Transverse colon (tissue), 4 donors: ENCODE results near the gene MTPN. TPM values are rescaled to one million over a fixed set of nuclear protein-coding genes. Genes with fewer than 3 reads are reported as not detected.

Experiments
- DNase-seq: peaks from one replicate; pipeline ENCODE4 v3.0.0-alpha.2; 2019
- H3K27ac ChIP-seq, 4 donors: fragments of 200-600 bp; sonication (generic); 2 replicates each; pipeline ENCODE4 v1.5.1; 2016 to 2018; ENCODE audit warnings: inconsistent platforms in 4 of 4
- H3K27me3 ChIP-seq: fragments of 200-600 bp; sonication (generic); 2 replicates; pipeline ENCODE4 v1.5.1; 2017; ENCODE audit warnings: inconsistent platforms
- H3K36me3 ChIP-seq, 4 donors: fragments of 200-600 bp; sonication (generic); 2 replicates each; pipeline ENCODE4 v1.5.1; 2017 to 2019; ENCODE audit warnings: inconsistent platforms in 4 of 4
- H3K4me1 ChIP-seq, 4 donors: fragments of 200-600 bp; sonication (generic); 2 replicates each; pipeline ENCODE4 v1.5.1; 2017 to 2020; ENCODE audit warnings: inconsistent platforms in 4 of 4
- H3K4me3 ChIP-seq, 4 donors: fragments of 200-600 bp; sonication (generic); 1 replicate in 1 of 4; 2 replicates in 3 of 4; pipeline versions ENCODE4 v1.5.1 to v1.6.1; 2017 to 2019; ENCODE audit warnings: inconsistent platforms in 4 of 4
- H3K9me3 ChIP-seq, 2 donors: fragments of 200-600 bp; sonication (generic); 2 replicates each; pipeline ENCODE4 v1.5.1; 2017 to 2019; ENCODE audit warnings: inconsistent platforms in 2 of 2
- CTCF ChIP-seq, 5 experiments: fragments of 200-600 bp in 3 of 5; fragments of 450-650 bp in 2 of 5; sonication (generic) in 3 of 5; IDR thresholded peaks; 1 replicate in 2 of 5; 2 replicates in 3 of 5; pipeline ENCODE4 v1.5.1; 2016 to 2017; ENCODE audit warnings: antibody characterized with exemption in 5 of 5, inconsistent platforms in 3 of 5, mild to moderate bottlenecking in 2 of 5, moderate library complexity in 1 of 5
- EP300 ChIP-seq: sonication (generic); formaldehyde crosslinking; IDR thresholded peaks from one replicate; pipeline ENCODE4 v1.6.1; 2017; ENCODE audit warnings: antibody characterized with exemption, low read depth
- POLR2A ChIP-seq: fragments of 450-650 bp; IDR thresholded peaks from one replicate; pipeline ENCODE4 v1.6.1; 2016; ENCODE audit warnings: antibody characterized with exemption, mild to moderate bottlenecking, moderate library complexity
- POLR2AphosphoS5 ChIP-seq, 3 donors: sonication (generic); formaldehyde crosslinking; IDR thresholded peaks; one replicate each; pipeline ENCODE4 v1.6.1; 2016; ENCODE audit warnings: antibody characterized with exemption in 3 of 3
- WGBS, 2 donors: methylation state at CpG; one replicate each; pipeline ENCODE4 v1.1.5; 2018; ENCODE audit warnings: low coverage in 1 of 2; 5-methylcytosine and 5-hydroxymethylcytosine counted together
- in situ Hi-C, 4 donors: fragments of 200-750 bp; cut with MboI; loops; one replicate each; pipeline versions ENCODE4 v1.15.0 to v1.15.1; 2017; ENCODE audit warnings: low sequenced_read_pairs in 3 of 4, low pct_ligation_motif_present in 1 of 4, low pct_unique_long_range_greater_than_20kb in 1 of 4
- intact Hi-C: fragments of 100-400 bp; cut with DNase I; formaldehyde crosslinking; loops from one replicate; pipeline ENCODE4 v1.15.1; 2023; ENCODE audit warnings: low total_unique reads
- total RNA-seq, 4 donors: library from RNA; depleted of rRNA; stranded (reverse); fragments of >200 nt; gene quantifications; one replicate each; pipeline ENCODE4 v1.1.0, GENCODE V29; 2016

The MTPN gene
- total RNA-seq, 4 donors from 2014 or later = 44.9 to 71.7 (median 65.5) TPM

DNA sequence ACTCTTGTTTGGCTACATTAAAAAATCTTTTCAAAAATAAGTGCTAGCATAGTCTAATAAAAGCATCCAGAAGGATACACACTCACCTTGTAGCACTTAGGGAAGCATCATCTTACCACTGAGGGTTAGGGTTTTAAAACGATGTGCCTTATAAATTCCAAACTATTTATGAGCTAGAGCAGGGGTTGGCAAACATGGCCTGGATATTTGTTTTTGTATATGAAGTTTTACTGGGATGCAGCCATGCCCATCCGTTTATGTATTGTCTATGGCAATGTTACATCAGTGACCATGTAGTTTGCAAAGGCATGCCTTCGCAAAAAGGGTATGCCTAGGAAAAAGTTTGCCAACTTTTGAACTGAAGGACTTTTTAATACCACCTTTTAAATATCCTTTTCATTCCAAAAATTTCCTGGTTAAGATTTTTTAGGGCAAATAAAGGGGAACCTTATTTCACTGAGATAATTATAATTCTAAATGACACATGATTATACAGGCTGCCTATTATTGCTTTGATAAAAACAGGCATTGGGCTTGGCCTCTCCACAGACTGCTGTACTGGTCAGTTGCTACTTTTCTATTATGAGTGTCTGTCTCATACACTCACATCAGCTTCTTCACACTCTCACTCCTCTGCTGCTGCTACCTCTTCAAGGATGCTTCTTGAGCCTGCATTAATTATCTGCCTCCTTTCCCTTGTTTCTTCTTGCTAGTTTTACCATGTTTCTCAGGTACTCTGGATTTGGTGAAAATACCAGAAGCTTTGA, 30.7 kb downstream of the MTPN start:
- H3K27ac ChIP-seq = no peak overlapping the region
- WGBS, 2 donors = 43 to 64% methylated on average over 1 to 3 of the region's 3 CpGs
- DNase-seq = no peak
- no peak for TF ChIP-seq POLR2AphosphoS5 (IDR thresholded peaks at IDR 0.05)
- TF ChIP-seq EP300 = no peak
- TF ChIP-seq CTCF (IDR thresholded peaks at IDR 0.05) = no peak
- no peak for TF ChIP-seq POLR2A
- H3K27me3 ChIP-seq = no peaks in the 10 kb centered on the region
- H3K36me3 ChIP-seq = peaks cover 0 to 16% (median 2%) of the 10 kb centered on the region in 4 donors
- no peaks in the 10 kb centered on the region for H3K9me3 ChIP-seq
- in situ Hi-C loops = no loop called here
- no peak overlapping the region for H3K4me3 ChIP-seq
- H3K4me1 ChIP-seq = no peaks in the 10 kb centered on the region
- intact Hi-C loops = no loop called here

DNA sequence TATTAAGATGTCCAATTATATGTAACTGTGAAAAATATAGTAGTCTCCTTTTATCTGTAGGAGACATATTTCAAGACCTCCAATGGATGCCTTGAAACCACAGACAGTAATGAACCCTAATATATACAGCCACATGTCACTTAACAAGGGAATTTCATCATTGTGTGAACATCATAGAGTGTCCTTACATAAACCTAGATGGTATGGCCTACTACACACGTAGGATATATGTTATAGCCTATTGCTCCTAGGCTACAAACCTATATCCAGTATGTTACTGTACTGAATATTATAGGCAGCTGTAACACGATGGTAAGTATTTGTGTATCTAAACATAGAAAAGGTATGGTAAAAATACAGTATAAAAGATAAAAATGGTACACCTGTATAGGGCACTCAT, 32.4 kb downstream of the MTPN start:
- TF ChIP-seq POLR2AphosphoS5 (IDR thresholded peaks at IDR 0.05) = no peak
- TF ChIP-seq POLR2A = no peak
- no peak for TF ChIP-seq CTCF (IDR thresholded peaks at IDR 0.05)
- no peak for TF ChIP-seq EP300
- intact Hi-C loops (no loop called here), in situ Hi-C loops (no loop called here)
- no peak for DNase-seq
- Histone ChIP-seq H3K27ac (no peak overlapping the region), H3K4me3 (no peak overlapping the region), H3K4me1 (no peaks in the 10 kb centered on the region), H3K27me3 (no peaks in the 10 kb centered on the region), H3K36me3 (peaks cover 0 to 10% (median 2%) of the 10 kb centered on the region in 4 donors), H3K9me3 (no peaks in the 10 kb centered on the region)
- 91 to 100% methylated on average over 1 to 2 of the region's 2 CpGs for WGBS, 2 donors

- H3K27ac ChIP-seq = no peak overlapping the region
- H3K4me3 ChIP-seq = no peak overlapping the region
- no peaks in the 10 kb centered on the region for H3K9me3 ChIP-seq
- no peaks in the 10 kb centered on the region for H3K27me3 ChIP-seq
- H3K4me1 ChIP-seq = peaks cover 0 to 9% (median 0%) of the 10 kb centered on the region in 4 donors
- WGBS, 2 donors = 38 to 55% methylated on average over 1 to 3 of the region's 3 CpGs
- no peak for DNase-seq
- H3K36me3 ChIP-seq = no peaks in the 10 kb centered on the region
- TF ChIP-seq CTCF (IDR thresholded peaks at IDR 0.05) (no peak), POLR2AphosphoS5 (IDR thresholded peaks at IDR 0.05) (no peak), POLR2A (no peak), EP300 (no peak)
- in situ Hi-C loops = no loop called here
- intact Hi-C loops = no loop called here
Measured at GRCh38 chr7:135943134-135943879, 33.9 kb downstream of the MTPN start.

DNA sequence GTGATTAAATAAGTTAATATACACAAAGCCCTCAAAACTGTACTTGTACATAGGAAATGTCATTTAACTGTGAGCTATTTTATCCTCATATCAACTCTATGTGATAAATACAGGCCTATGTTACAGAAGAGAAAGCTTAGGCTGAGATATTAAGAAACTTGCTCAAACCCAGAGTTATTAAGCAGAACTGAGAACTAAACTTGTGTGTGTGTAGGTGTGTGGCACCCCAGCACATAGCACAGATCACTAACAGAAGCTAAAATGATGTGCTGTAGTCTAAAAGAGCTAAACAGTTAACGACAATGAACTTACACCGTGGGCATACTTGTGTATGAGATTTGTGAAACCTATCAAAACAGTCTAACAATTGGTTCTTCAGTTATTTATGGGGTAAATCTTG, 34.5 kb downstream of the MTPN start:
- Histone ChIP-seq H3K27me3 (no peaks in the 10 kb centered on the region), H3K4me1 (peaks cover 0 to 15% (median 0%) of the 10 kb centered on the region in 4 donors), H3K4me3 (no peak overlapping the region), H3K36me3 (no peaks in the 10 kb centered on the region), H3K27ac (no peak overlapping the region), H3K9me3 (no peaks in the 10 kb centered on the region)
- no peak for DNase-seq
- WGBS, 2 donors = 63 to 87% methylated on average over 1 to 2 of the region's 2 CpGs
- intact Hi-C loops (no loop called here), in situ Hi-C loops (no loop called here)
- no peak for TF ChIP-seq POLR2A
